GM23338 (cell line): Measurements from ENCODE around the gene VTCN1. TPM values are rescaled to one million over a fixed set of nuclear protein-coding genes. Genes with fewer than 3 reads are reported as not detected.

ENCODE experiments used
- ATAC-seq: fragments of 200-7000 bp; cut with Tn5 transposase; 3 replicates; pipeline ENCODE4 v1.9.1; 2020
- DNase-seq: peaks from one replicate; pipeline ENCODE4 v3.0.0-alpha.2; 2015; ENCODE audit warnings: low spot score
- H2AFZ ChIP-seq: fragments of 200-600 bp; sonication (generic); 2 replicates; pipeline ENCODE4 v1.8.0; 2016; ENCODE audit warnings: antibody characterized with exemption, mild to moderate bottlenecking, moderate library complexity
- H3F3A ChIP-seq: fragments of 200-600 bp; sonication (generic); replicated peaks from 2 replicates; pipeline ENCODE4 v1.8.0; 2017; ENCODE audit warnings: antibody characterized with exemption, mixed run types, low read depth
- H3K27ac ChIP-seq: fragments of 200-600 bp; sonication (generic); 2 replicates; pipeline ENCODE4 v1.6.1; 2016; ENCODE audit warnings: low read depth
- H3K27me3 ChIP-seq: fragments of 200-600 bp; sonication (generic); 2 replicates; pipeline ENCODE4 v1.8.0; 2016; ENCODE audit warnings: mild to moderate bottlenecking, mixed run types, moderate library complexity; ENCODE audit not compliant: insufficient read depth
- H3K36me3 ChIP-seq: fragments of 200-600 bp; sonication (generic); 2 replicates; pipeline ENCODE4 v1.8.0; 2016; ENCODE audit warnings: mild to moderate bottlenecking; ENCODE audit not compliant: insufficient read depth
- H3K4me1 ChIP-seq: fragments of 200-600 bp; sonication (generic); 2 replicates; pipeline ENCODE4 v1.8.0; 2016; ENCODE audit warnings: mild to moderate bottlenecking, moderate library complexity; ENCODE audit not compliant: insufficient read depth
- H3K4me2 ChIP-seq: fragments of 200-600 bp; sonication (generic); 2 replicates; pipeline ENCODE4 v1.7.1; 2017; ENCODE audit warnings: mixed run types
- H3K4me3 ChIP-seq: fragments of 200-600 bp; sonication (generic); 2 replicates; pipeline ENCODE4 v1.6.1; 2016; ENCODE audit warnings: mixed run types
- H3K79me2 ChIP-seq: fragments of 200-600 bp; sonication (generic); replicated peaks from 2 replicates; pipeline ENCODE4 v1.8.0; 2017; ENCODE audit warnings: mild to moderate bottlenecking; ENCODE audit not compliant: insufficient read depth
- H3K9me2 ChIP-seq: fragments of 200-600 bp; sonication (generic); 2 replicates; pipeline ENCODE4 v1.8.0; 2017; ENCODE audit not compliant: insufficient read depth
- H4K20me1 ChIP-seq: fragments of 200-600 bp; sonication (generic); replicated peaks from 2 replicates; pipeline ENCODE4 v1.8.0; 2017; ENCODE audit warnings: mild to moderate bottlenecking; ENCODE audit not compliant: insufficient read depth
- H3K27ac Mint-ChIP-seq: 2 replicates; pipeline ENCODE4 v1.8.0; 2020; ENCODE audit warnings: inconsistent platforms, mild to moderate bottlenecking, moderate library complexity, mixed read lengths
- H3K27me3 Mint-ChIP-seq: 3 replicates; pipeline ENCODE4 v1.8.0; 2022; ENCODE audit warnings: low read depth, mild to moderate bottlenecking, moderate library complexity, mixed read lengths, inconsistent platforms; ENCODE audit not compliant: insufficient read depth, poor library complexity
- H3K36me3 Mint-ChIP-seq: 3 replicates; pipeline ENCODE4 v1.8.0; 2021; ENCODE audit warnings: low read depth, mild to moderate bottlenecking, inconsistent platforms, moderate library complexity, mixed read lengths
- H3K4me1 Mint-ChIP-seq: 3 replicates; pipeline ENCODE4 v1.8.0; 2020; ENCODE audit warnings: mild to moderate bottlenecking, inconsistent platforms, mixed read lengths
- H3K4me3 Mint-ChIP-seq: 3 replicates; pipeline ENCODE4 v1.8.0; 2021; ENCODE audit warnings: moderate library complexity, mild to moderate bottlenecking, inconsistent platforms, mixed read lengths
- H3K9me3 Mint-ChIP-seq: 3 replicates; pipeline ENCODE4 v1.8.0; 2020; ENCODE audit warnings: moderate library complexity, mild to moderate bottlenecking, inconsistent platforms, mixed read lengths
- CREB1 ChIP-seq: fragments of 250-450 bp; sonication (Bioruptor Pico); IDR thresholded peaks from 2 replicates; pipeline ENCODE4 v1.5.0; 2020; ENCODE audit warnings: low read depth, mild to moderate bottlenecking, moderate library complexity
- EZH2 ChIP-seq: fragments of 200-600 bp; sonication (generic); IDR thresholded peaks from one replicate; pipeline ENCODE4 v1.8.0; 2017; ENCODE audit warnings: antibody characterized with exemption, mild to moderate bottlenecking, low read depth; ENCODE audit not compliant: unreplicated experiment
- JUNB ChIP-seq: IDR thresholded peaks from one replicate; pipeline ENCODE4 v1.6.1; 2016; ENCODE audit warnings: antibody characterized with exemption; ENCODE audit not compliant: unreplicated experiment
- STAT1 ChIP-seq: IDR thresholded peaks from one replicate; pipeline ENCODE4 v1.6.1; 2016; ENCODE audit warnings: antibody characterized with exemption; ENCODE audit not compliant: unreplicated experiment
- ZNF114 ChIP-seq: fragments of 250-450 bp; sonication (Bioruptor Pico); IDR thresholded peaks from 2 replicates; pipeline ENCODE4 v1.5.0; 2020; ENCODE audit warnings: mild to moderate bottlenecking, moderate library complexity
- ZNF331 ChIP-seq: fragments of 250-450 bp; sonication (Bioruptor Pico); IDR thresholded peaks from 2 replicates; pipeline ENCODE4 v1.5.0; 2020; ENCODE audit warnings: low read depth, mild to moderate bottlenecking, moderate library complexity
- polyA plus RNA-seq: library from polyadenylated mRNA; unstranded; fragments of >200 nt; fragmentation: Nextera tagmentation; extraction: Ambion mirVana; gene quantifications from 2 replicates; pipeline ENCODE4 v1.2.1, GENCODE V29; 2016
- total RNA-seq: library from RNA; depleted of rRNA; stranded (reverse); fragments of >200 nt; shearing (Covaris generic); gene quantifications from 2 replicates; pipeline ENCODE4 v1.2.3, GENCODE V29; 2014
- TF ChIP-seq, protein P1 (sequence below): IDR thresholded peaks from one replicate; pipeline ENCODE4 v1.6.1; 2018; ENCODE audit warnings: antibody characterized with exemption; ENCODE audit not compliant: unreplicated experiment
- TF ChIP-seq, protein P2 (sequence below): IDR thresholded peaks from 2 replicates; pipeline ENCODE4 v1.6.1; 2016; ENCODE audit warnings: antibody characterized with exemption
- TF ChIP-seq, protein P3 (sequence below): fragments of 250-450 bp; sonication (Bioruptor Pico); IDR thresholded peaks from 2 replicates; pipeline ENCODE4 v1.5.0; 2020; ENCODE audit warnings: mild to moderate bottlenecking, moderate library complexity

Gene VTCN1
- total and polyA plus RNA-seq, 2 experiments from 2014 or later: not detected

DNA sequence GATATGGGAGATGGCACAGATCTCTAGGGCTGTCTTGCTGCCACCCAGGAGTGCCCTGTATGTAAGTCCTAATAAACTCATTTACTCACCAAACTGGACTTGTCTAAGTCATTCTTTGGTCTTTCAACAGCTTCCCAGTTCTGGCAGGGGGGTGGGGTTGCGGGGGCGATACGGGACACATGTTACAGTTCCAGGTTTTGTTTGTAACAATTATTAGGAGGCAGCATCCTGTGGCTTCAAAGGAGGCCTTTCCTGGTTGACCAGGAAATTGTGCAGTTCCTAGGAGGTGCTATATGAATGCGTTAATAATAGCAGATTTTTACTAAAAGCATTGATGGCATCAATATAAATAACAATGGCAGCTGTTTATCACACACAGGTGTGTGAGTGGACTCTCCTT is 46.5 kb downstream of the VTCN1 start (continued):
- TF ChIP-seq, protein P1, sequence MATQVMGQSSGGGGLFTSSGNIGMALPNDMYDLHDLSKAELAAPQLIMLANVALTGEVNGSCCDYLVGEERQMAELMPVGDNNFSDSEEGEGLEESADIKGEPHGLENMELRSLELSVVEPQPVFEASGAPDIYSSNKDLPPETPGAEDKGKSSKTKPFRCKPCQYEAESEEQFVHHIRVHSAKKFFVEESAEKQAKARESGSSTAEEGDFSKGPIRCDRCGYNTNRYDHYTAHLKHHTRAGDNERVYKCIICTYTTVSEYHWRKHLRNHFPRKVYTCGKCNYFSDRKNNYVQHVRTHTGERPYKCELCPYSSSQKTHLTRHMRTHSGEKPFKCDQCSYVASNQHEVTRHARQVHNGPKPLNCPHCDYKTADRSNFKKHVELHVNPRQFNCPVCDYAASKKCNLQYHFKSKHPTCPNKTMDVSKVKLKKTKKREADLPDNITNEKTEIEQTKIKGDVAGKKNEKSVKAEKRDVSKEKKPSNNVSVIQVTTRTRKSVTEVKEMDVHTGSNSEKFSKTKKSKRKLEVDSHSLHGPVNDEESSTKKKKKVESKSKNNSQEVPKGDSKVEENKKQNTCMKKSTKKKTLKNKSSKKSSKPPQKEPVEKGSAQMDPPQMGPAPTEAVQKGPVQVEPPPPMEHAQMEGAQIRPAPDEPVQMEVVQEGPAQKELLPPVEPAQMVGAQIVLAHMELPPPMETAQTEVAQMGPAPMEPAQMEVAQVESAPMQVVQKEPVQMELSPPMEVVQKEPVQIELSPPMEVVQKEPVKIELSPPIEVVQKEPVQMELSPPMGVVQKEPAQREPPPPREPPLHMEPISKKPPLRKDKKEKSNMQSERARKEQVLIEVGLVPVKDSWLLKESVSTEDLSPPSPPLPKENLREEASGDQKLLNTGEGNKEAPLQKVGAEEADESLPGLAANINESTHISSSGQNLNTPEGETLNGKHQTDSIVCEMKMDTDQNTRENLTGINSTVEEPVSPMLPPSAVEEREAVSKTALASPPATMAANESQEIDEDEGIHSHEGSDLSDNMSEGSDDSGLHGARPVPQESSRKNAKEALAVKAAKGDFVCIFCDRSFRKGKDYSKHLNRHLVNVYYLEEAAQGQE: no peak
- TF ChIP-seq JUNB (no peak), EZH2 (no peak), STAT1 (no peak), ZNF114 (CRISPR knock-in tag) (no peak), CREB1 (no peak), ZNF331 (no peak)
- TF ChIP-seq, protein P2, sequence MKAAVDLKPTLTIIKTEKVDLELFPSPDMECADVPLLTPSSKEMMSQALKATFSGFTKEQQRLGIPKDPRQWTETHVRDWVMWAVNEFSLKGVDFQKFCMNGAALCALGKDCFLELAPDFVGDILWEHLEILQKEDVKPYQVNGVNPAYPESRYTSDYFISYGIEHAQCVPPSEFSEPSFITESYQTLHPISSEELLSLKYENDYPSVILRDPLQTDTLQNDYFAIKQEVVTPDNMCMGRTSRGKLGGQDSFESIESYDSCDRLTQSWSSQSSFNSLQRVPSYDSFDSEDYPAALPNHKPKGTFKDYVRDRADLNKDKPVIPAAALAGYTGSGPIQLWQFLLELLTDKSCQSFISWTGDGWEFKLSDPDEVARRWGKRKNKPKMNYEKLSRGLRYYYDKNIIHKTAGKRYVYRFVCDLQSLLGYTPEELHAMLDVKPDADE: no peak

DNA sequence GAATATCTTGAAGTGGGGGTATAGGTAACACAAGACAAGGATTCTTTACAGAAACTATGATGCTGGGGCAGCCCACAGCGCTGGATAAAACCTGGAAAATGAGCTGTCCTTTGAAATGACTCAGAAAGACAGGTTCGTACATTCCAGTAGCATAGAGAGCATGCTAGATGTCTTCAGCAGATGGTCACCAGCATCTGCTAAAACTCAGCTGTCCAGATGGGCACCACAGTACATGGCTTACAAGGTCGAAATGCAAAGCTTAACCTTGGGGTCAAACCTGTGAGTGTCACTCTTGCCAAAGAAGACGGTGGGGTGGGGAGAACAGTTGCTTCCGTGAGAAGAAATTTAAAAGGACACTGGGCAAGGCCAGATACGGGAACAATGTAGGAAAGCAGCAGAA is 47.9 kb downstream of the VTCN1 start:
- H3K4me2 ChIP-seq: no peak overlapping the region
- TF ChIP-seq EZH2: no peak
- TF ChIP-seq, protein P2: no peak
- TF ChIP-seq, protein P3, sequence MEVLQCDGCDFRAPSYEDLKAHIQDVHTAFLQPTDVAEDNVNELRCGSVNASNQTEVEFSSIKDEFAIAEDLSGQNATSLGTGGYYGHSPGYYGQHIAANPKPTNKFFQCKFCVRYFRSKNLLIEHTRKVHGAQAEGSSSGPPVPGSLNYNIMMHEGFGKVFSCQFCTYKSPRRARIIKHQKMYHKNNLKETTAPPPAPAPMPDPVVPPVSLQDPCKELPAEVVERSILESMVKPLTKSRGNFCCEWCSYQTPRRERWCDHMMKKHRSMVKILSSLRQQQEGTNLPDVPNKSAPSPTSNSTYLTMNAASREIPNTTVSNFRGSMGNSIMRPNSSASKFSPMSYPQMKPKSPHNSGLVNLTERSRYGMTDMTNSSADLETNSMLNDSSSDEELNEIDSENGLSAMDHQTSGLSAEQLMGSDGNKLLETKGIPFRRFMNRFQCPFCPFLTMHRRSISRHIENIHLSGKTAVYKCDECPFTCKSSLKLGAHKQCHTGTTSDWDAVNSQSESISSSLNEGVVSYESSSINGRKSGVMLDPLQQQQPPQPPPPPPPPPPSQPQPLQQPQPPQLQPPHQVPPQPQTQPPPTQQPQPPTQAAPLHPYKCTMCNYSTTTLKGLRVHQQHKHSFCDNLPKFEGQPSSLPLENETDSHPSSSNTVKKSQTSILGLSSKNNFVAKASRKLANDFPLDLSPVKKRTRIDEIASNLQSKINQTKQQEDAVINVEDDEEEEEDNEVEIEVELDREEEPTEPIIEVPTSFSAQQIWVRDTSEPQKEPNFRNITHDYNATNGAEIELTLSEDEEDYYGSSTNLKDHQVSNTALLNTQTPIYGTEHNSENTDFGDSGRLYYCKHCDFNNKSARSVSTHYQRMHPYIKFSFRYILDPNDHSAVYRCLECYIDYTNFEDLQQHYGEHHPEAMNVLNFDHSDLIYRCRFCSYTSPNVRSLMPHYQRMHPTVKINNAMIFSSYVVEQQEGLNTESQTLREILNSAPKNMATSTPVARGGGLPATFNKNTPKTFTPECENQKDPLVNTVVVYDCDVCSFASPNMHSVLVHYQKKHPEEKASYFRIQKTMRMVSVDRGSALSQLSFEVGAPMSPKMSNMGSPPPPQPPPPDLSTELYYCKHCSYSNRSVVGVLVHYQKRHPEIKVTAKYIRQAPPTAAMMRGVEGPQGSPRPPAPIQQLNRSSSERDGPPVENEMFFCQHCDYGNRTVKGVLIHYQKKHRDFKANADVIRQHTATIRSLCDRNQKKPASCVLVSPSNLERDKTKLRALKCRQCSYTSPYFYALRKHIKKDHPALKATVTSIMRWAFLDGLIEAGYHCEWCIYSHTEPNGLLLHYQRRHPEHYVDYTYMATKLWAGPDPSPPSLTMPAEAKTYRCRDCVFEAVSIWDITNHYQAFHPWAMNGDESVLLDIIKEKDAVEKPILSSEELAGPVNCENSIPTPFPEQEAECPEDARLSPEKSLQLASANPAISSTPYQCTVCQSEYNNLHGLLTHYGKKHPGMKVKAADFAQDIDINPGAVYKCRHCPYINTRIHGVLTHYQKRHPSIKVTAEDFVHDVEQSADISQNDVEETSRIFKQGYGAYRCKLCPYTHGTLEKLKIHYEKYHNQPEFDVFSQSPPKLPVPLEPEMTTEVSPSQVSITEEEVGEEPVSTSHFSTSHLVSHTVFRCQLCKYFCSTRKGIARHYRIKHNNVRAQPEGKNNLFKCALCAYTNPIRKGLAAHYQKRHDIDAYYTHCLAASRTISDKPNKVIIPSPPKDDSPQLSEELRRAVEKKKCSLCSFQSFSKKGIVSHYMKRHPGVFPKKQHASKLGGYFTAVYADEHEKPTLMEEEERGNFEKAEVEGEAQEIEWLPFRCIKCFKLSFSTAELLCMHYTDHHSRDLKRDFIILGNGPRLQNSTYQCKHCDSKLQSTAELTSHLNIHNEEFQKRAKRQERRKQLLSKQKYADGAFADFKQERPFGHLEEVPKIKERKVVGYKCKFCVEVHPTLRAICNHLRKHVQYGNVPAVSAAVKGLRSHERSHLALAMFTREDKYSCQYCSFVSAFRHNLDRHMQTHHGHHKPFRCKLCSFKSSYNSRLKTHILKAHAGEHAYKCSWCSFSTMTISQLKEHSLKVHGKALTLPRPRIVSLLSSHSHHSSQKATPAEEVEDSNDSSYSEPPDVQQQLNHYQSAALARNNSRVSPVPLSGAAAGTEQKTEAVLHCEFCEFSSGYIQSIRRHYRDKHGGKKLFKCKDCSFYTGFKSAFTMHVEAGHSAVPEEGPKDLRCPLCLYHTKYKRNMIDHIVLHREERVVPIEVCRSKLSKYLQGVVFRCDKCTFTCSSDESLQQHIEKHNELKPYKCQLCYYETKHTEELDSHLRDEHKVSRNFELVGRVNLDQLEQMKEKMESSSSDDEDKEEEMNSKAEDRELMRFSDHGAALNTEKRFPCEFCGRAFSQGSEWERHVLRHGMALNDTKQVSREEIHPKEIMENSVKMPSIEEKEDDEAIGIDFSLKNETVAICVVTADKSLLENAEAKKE: no peak
- H4K20me1 ChIP-seq: no peaks in the 10 kb centered on the region
- ATAC-seq: no peak
- H3K27me3 ChIP-seq: no peaks in the 10 kb centered on the region
- peaks cover 7% of the 10 kb centered on the region; the same call in 2 of the 3 replicates for H3K9me3 Mint-ChIP-seq
- 0 out of 2 replicates have a peak overlapping the region, but pooled peaks have one; percentile 48 for H2AFZ ChIP-seq
- no peak overlapping the region for H3K27ac ChIP-seq
- no peak overlapping the region for H3K27ac Mint-ChIP-seq
- no peaks in the 10 kb centered on the region for H3F3A ChIP-seq
- peaks cover 2% of the 10 kb centered on the region; the same call in 1 of the 3 replicates for H3K36me3 Mint-ChIP-seq
- H3K27me3 Mint-ChIP-seq: no peaks in the 10 kb centered on the region
- peaks cover 17% of the 10 kb centered on the region for H3K4me1 Mint-ChIP-seq
- no peak for DNase-seq
- no peaks in the 10 kb centered on the region for H3K79me2 ChIP-seq
- H3K4me3 Mint-ChIP-seq: no peak overlapping the region
- H3K9me2 ChIP-seq: no peaks in the 10 kb centered on the region
- H3K4me3 ChIP-seq: no peak overlapping the region
- no peaks in the 10 kb centered on the region for H3K36me3 ChIP-seq
- peaks cover 5% of the 10 kb centered on the region; the same call in 1 of the 2 replicates for H3K4me1 ChIP-seq
